Parathyroid adenoma (tissue), 2 donors: ENCODE results near the gene ZNRD2.
A peak's percentile ranks its signal among the peaks of the same experiment; 100 is the strongest.
"Not testable (repeated sequence)": the region's sequence is repeated elsewhere in the genome, so short reads cannot be mapped to it uniquely, and the experiment has no call there.

Source experiments
- H2AFZ ChIP-seq: fragments of 300-600 bp; sonication (generic); one replicate; pipeline ENCODE4 v1.7.0; 2017; ENCODE audit warnings: antibody characterized with exemption, mild to moderate bottlenecking
- H3K27ac ChIP-seq: fragments of 300-600 bp; sonication (generic); one replicate; pipeline ENCODE4 v1.7.0; 2017
- H3K27me3 ChIP-seq: fragments of 300-600 bp; sonication (generic); one replicate; pipeline ENCODE4 v1.7.0; 2017; ENCODE audit warnings: low read length; ENCODE audit not compliant: control insufficient read depth, insufficient read depth
- H3K36me3 ChIP-seq: fragments of 300-600 bp; sonication (generic); one replicate; pipeline ENCODE4 v1.7.0; 2017; ENCODE audit warnings: low read length; ENCODE audit not compliant: control insufficient read depth, insufficient read depth
- H3K4me1 ChIP-seq: fragments of 300-600 bp; sonication (generic); one replicate; pipeline ENCODE4 v1.7.0; 2017; ENCODE audit warnings: control low read depth
- H3K4me2 ChIP-seq: fragments of 300-600 bp; sonication (generic); one replicate; pipeline ENCODE4 v1.7.0; 2017; ENCODE audit warnings: low read length
- H3K4me3 ChIP-seq: fragments of 300-600 bp; sonication (generic); one replicate; pipeline ENCODE4 v1.7.0; 2017; ENCODE audit warnings: low read depth, low read length
- H3K79me2 ChIP-seq: fragments of 300-600 bp; sonication (generic); one replicate; pipeline ENCODE4 v1.7.0; 2017; ENCODE audit warnings: control low read depth
- H3K9ac ChIP-seq: fragments of 300-600 bp; sonication (generic); one replicate; pipeline ENCODE4 v1.7.0; 2017; ENCODE audit warnings: mild to moderate bottlenecking
- H3K9me3 ChIP-seq: fragments of 300-600 bp; sonication (generic); one replicate; pipeline ENCODE4 v1.7.0; 2017; ENCODE audit warnings: low read length; ENCODE audit not compliant: control insufficient read depth
- CTCF ChIP-seq: fragments of 300-600 bp; sonication (generic); IDR thresholded peaks from one replicate; pipeline ENCODE4 v1.7.0; 2017; ENCODE audit warnings: antibody characterized with exemption, mild to moderate bottlenecking
- donor health status: primary hyperparathyroidism.

Gene ZNRD2

GRCh38 chr11:65562788-65563187 lies 7.5 kb upstream of the ZNRD2 start:
- Histone ChIP-seq H3K4me3 (no peak overlapping the region), H3K27ac (no peak overlapping the region), H3K9ac (no peak overlapping the region), H2AFZ (no peak overlapping the region), H3K36me3 (no peaks in the 10 kb centered on the region), H3K4me1 (peaks cover 12% of the 10 kb centered on the region), H3K9me3 (no peaks in the 10 kb centered on the region), H3K79me2 (peaks cover 18% of the 10 kb centered on the region), H3K27me3 (no peaks in the 10 kb centered on the region), H3K4me2 (no peak overlapping the region)
- TF ChIP-seq CTCF, result no peak

GRCh38 chr11:65563601-65564000 lies 6.7 kb upstream of the ZNRD2 start:
- H3K27ac ChIP-seq, result no peak overlapping the region
- H3K9ac ChIP-seq, result no peak overlapping the region
- peaks cover 18% of the 10 kb centered on the region for H3K79me2 ChIP-seq
- no peaks in the 10 kb centered on the region for H3K9me3 ChIP-seq
- no peaks in the 10 kb centered on the region for H3K27me3 ChIP-seq
- TF ChIP-seq CTCF, result no peak
- H3K4me2 ChIP-seq, result no peak overlapping the region
- H3K4me3 ChIP-seq, result no peak overlapping the region
- no peak overlapping the region for H2AFZ ChIP-seq
- H3K36me3 ChIP-seq, result no peaks in the 10 kb centered on the region
- H3K4me1 ChIP-seq, result peaks cover 11% of the 10 kb centered on the region

GRCh38 chr11:65564879-65565559 lies 5.3 kb upstream of the ZNRD2 start:
- H3K27me3 ChIP-seq, H3K4me2 ChIP-seq, H3K4me1 ChIP-seq, H3K4me3 ChIP-seq, H3K36me3 ChIP-seq, H3K9ac ChIP-seq, H2AFZ ChIP-seq, H3K27ac ChIP-seq, H3K9me3 ChIP-seq: not testable (repeated sequence)
- H3K79me2 ChIP-seq, result peaks cover 18% of the 10 kb centered on the region

GRCh38 chr11:65565624-65566453 lies 4.4 kb upstream of the ZNRD2 start:
- no peak overlapping the region for H3K4me2 ChIP-seq
- no peak overlapping the region for H3K9ac ChIP-seq
- peaks cover 4% of the 10 kb centered on the region for H3K4me1 ChIP-seq
- peaks cover 18% of the 10 kb centered on the region for H3K79me2 ChIP-seq
- TF ChIP-seq CTCF, result no peak
- no peak overlapping the region for H3K27ac ChIP-seq
- no peaks in the 10 kb centered on the region for H3K9me3 ChIP-seq
- H3K4me3 ChIP-seq, result no peak overlapping the region
- H3K27me3 ChIP-seq, result no peaks in the 10 kb centered on the region
- H3K36me3 ChIP-seq, result no peaks in the 10 kb centered on the region
- no peak overlapping the region for H2AFZ ChIP-seq

GRCh38 chr11:65569164-65569972 lies 909 bp upstream of the ZNRD2 start:
- H3K4me1 ChIP-seq, result peaks cover 14% of the 10 kb centered on the region
- H3K79me2 ChIP-seq, result peaks cover 8% of the 10 kb centered on the region
- H3K9me3 ChIP-seq, result no peaks in the 10 kb centered on the region
- peak overlapping the region; percentile 79 for H3K4me2 ChIP-seq
- peak overlapping the region; percentile 90 for H3K27ac ChIP-seq
- H3K36me3 ChIP-seq, result no peaks in the 10 kb centered on the region
- peak overlapping the region; percentile 29 for H3K9ac ChIP-seq
- TF ChIP-seq CTCF, result no peak
- no peaks in the 10 kb centered on the region for H3K27me3 ChIP-seq
- H3K4me3 ChIP-seq, result peak overlapping the region; percentile 91
- peak overlapping the region; percentile 61 for H2AFZ ChIP-seq
